Umbilical cord (tissue), 2 donors: ENCODE data around the gene WWOX. TPM values are rescaled to one million over a fixed set of nuclear protein-coding genes. Genes with fewer than 3 reads are reported as not detected.
A peak's percentile ranks its signal among the peaks of the same experiment; 100 is the strongest.

Source experiments
- DNase-seq: peaks from one replicate; pipeline ENCODE4 v3.0.0-alpha.2; 2015; ENCODE audit warnings: low spot score
- total RNA-seq: library from RNA; depleted of rRNA; stranded (reverse); fragments of >200 nt; gene quantifications from one replicate; pipeline ENCODE4 v1.2.3, GENCODE V29; 2014; ENCODE audit warnings: low replicate concordance; ENCODE audit not compliant: insufficient read depth

The WWOX gene
- total RNA-seq, 1 donor from 2014 or later = 54.4 TPM

GRCh38 chr16:79081297-79082066, 982.0 kb downstream of the WWOX start:
- DNase-seq = no peak

GRCh38 chr16:79082970-79083369, 983.5 kb downstream of the WWOX start:
- DNase-seq = no peak

GRCh38 chr16:79083508-79084299, 984.2 kb downstream of the WWOX start:
- DNase-seq = no peak

- DNase-seq = no peak
These were observed 989.5 kb downstream of the WWOX start for GRCh38 chr16:79088971-79089370.

- peak; percentile 55 for DNase-seq
These were observed 990.4 kb downstream of the WWOX start for GRCh38 chr16:79089735-79090284.

- DNase-seq = no peak
These were observed 991.5 kb downstream of the WWOX start for GRCh38 chr16:79090966-79091365.

GRCh38 chr16:79092846-79093245, 993.4 kb downstream of the WWOX start:
- DNase-seq = no peak

GRCh38 chr16:79093554-79093967, 994.1 kb downstream of the WWOX start:
- peak; percentile 38 for DNase-seq

GRCh38 chr16:79096246-79096645, 996.8 kb downstream of the WWOX start:
- DNase-seq = no peak

- DNase-seq = no peak
These were observed 997.7 kb downstream of the WWOX start for GRCh38 chr16:79097166-79097565.

- peak; percentile 72 for DNase-seq
These were observed 998.3 kb downstream of the WWOX start for GRCh38 chr16:79097771-79098170.

- DNase-seq = no peak
These were observed 999.5 kb downstream of the WWOX start for GRCh38 chr16:79098907-79099306.

- DNase-seq = no peak
These were observed 1000.3 kb downstream of the WWOX start for GRCh38 chr16:79099716-79100115.

GRCh38 chr16:79100447-79100846, 1001.0 kb downstream of the WWOX start:
- peak; percentile 21 for DNase-seq

- DNase-seq = peak; percentile 63
These were observed 1002.0 kb downstream of the WWOX start for GRCh38 chr16:79101491-79101890.

- DNase-seq = no peak
These were observed 1005.1 kb downstream of the WWOX start for GRCh38 chr16:79104567-79104966.

GRCh38 chr16:79107301-79107700, 1007.8 kb downstream of the WWOX start:
- DNase-seq = no peak

- DNase-seq = no peak
These were observed 1010.3 kb downstream of the WWOX start for GRCh38 chr16:79109771-79110170.

GRCh38 chr16:79110242-79110641, 1010.8 kb downstream of the WWOX start:
- DNase-seq = no peak

GRCh38 chr16:79110953-79111352, 1011.5 kb downstream of the WWOX start:
- DNase-seq = no peak

- no peak for DNase-seq
These were observed 1013.0 kb downstream of the WWOX start for GRCh38 chr16:79112462-79112861.

- no peak for DNase-seq
These were observed 1014.4 kb downstream of the WWOX start for GRCh38 chr16:79113826-79114225.

GRCh38 chr16:79114759-79115158, 1015.3 kb downstream of the WWOX start:
- DNase-seq = no peak
